HG03457 (cell line): Measurements from ENCODE around the gene LRMDA.
"Not testable (repeated sequence)": the region's sequence is repeated elsewhere in the genome, so short reads cannot be mapped to it uniquely, and the experiment has no call there.

Experiments used
- ATAC-seq: cut with Tn5 transposase; IDR thresholded peaks from one replicate; pipeline ENCODE4 v1.9.1; 2021; ENCODE audit warnings: moderate number of reproducible peaks; ENCODE audit not compliant: unreplicated experiment

The LRMDA gene

GRCh38 chr10:75762431-75762802, 331.0 kb downstream of the LRMDA start:
- no peak for ATAC-seq

- ATAC-seq, result no peak
Observed at GRCh38 chr10:75763652-75764051, 332.2 kb downstream of the LRMDA start.

GRCh38 chr10:75764974-75765788, 333.8 kb downstream of the LRMDA start:
- no peak for ATAC-seq

GRCh38 chr10:75765789-75766096, 334.3 kb downstream of the LRMDA start:
- ATAC-seq, result no peak

- ATAC-seq, result no peak
Observed at GRCh38 chr10:75766106-75766505, 334.7 kb downstream of the LRMDA start.

- ATAC-seq, result not testable (repeated sequence)
Observed at GRCh38 chr10:75766752-75767151, 335.3 kb downstream of the LRMDA start.

- ATAC-seq, result no peak
Observed at GRCh38 chr10:75770626-75771081, 339.2 kb downstream of the LRMDA start.

- ATAC-seq, result no peak
Observed at GRCh38 chr10:75771606-75772005, 340.2 kb downstream of the LRMDA start.

- no peak for ATAC-seq
Observed at GRCh38 chr10:75772153-75772887, 340.9 kb downstream of the LRMDA start.

- no peak for ATAC-seq
Observed at GRCh38 chr10:75773231-75773780, 341.9 kb downstream of the LRMDA start.

- no peak for ATAC-seq
Observed at GRCh38 chr10:75773813-75774782, 342.7 kb downstream of the LRMDA start.

GRCh38 chr10:75774783-75775490, 343.5 kb downstream of the LRMDA start:
- no peak for ATAC-seq

GRCh38 chr10:75776738-75777504, 345.5 kb downstream of the LRMDA start:
- ATAC-seq, result no peak

GRCh38 chr10:75778665-75779064, 347.2 kb downstream of the LRMDA start:
- no peak for ATAC-seq

- no peak for ATAC-seq
Observed at GRCh38 chr10:75779276-75779675, 347.9 kb downstream of the LRMDA start.

- no peak for ATAC-seq
Observed at GRCh38 chr10:75782463-75783248, 351.2 kb downstream of the LRMDA start.

- ATAC-seq, result no peak
Observed at GRCh38 chr10:75788394-75789205, 357.2 kb downstream of the LRMDA start.

GRCh38 chr10:75793848-75794247, 362.4 kb downstream of the LRMDA start:
- no peak for ATAC-seq
